Motor neuron (in vitro differentiated cells): Measurements from ENCODE around the gene RUNX1. TPM values are rescaled to one million over a fixed set of nuclear protein-coding genes. Genes with fewer than 3 reads are reported as not detected.
A peak's percentile ranks its signal among the peaks of the same experiment; 100 is the strongest.

Experiments
- ATAC-seq, 8 experiments: fragments of 200-7000 bp; cut with Tn5 transposase; replicated peaks in 6 of 8; 2 replicates each; pipeline ENCODE4 v1.8.0; 2021; ENCODE audit warnings: mild to moderate bottlenecking in 8 of 8, moderate library complexity in 8 of 8
- H3K27ac ChIP-seq, 2 donors: fragments of 250-450 bp; sonication (Bioruptor Pico); 2 replicates each; pipeline ENCODE4 v1.9.0; 2021; ENCODE audit warnings: antibody characterized with exemption in 2 of 2, mild to moderate bottlenecking in 2 of 2, moderate library complexity in 1 of 2
- H3K4me1 ChIP-seq, 2 donors: fragments of 250-450 bp; sonication (Bioruptor Pico); replicated peaks in 1 of 2; 2 replicates each; pipeline ENCODE4 v1.6.1; 2021; ENCODE audit warnings: antibody characterized with exemption in 2 of 2, mild to moderate bottlenecking in 2 of 2, moderate library complexity in 1 of 2
- H3K4me3 ChIP-seq, 5 donors: fragments of 250-450 bp; sonication (Bioruptor Pico); 2 replicates each; pipeline ENCODE4 v1.9.0; 2021; ENCODE audit warnings: antibody characterized with exemption in 5 of 5, mild to moderate bottlenecking in 5 of 5, moderate library complexity in 4 of 5
- WGBS, 10 experiments: fragments of 450-650 bp; shearing (Covaris generic); methylation state at CpG; one replicate each; pipeline ENCODE4 v1.0.0; 2022; 5-methylcytosine and 5-hydroxymethylcytosine counted together
- in situ Hi-C, 9 experiments: fragments of 400-800 bp; cut with MboI; loops; one replicate each; pipeline ENCODE4 v1.15.0; 2021; ENCODE audit warnings: low sequenced_read_pairs in 9 of 9, low pct_unique_long_range_greater_than_20kb in 2 of 9; ENCODE audit not compliant: unreplicated experiment in 9 of 9
- total RNA-seq, 8 experiments: library from RNA; unstranded; fragments of 300-600 nt; gene quantifications; 2 replicates each; pipeline versions ENCODE4 v1.2.3 to v1.2.4, GENCODE V29; 2022

RUNX1 gene
- total RNA-seq, 8 experiments from 2014 or later: 0.05 to 49.0 (median 3.6) TPM

- no peak overlapping the region for H3K4me3 ChIP-seq
- no peak overlapping the region for H3K27ac ChIP-seq
- H3K4me1 ChIP-seq: peaks cover 7 to 16% of the 10 kb centered on the region in 2 donors
- peak in 5 of 8 experiments; percentile 58 to 87 (median 79) for ATAC-seq
- in situ Hi-C loops: no loop called here
- WGBS, 10 experiments: 7 to 92% (median 32%) methylated on average over 1 to 8 of the region's 20 CpGs
These were observed 183.5 kb downstream of the RUNX1 start for GRCh38 chr21:34865400-34866241.

- no peak overlapping the region for H3K4me3 ChIP-seq
- 60 to 100% (median 83%) methylated on average over 1 to 6 of the region's 8 CpGs; no CpG with 5 or more reads in 1 of the 10 experiments for whole genome bisulfite sequencing, 10 experiments
- H3K4me1 ChIP-seq: peaks cover 7 to 16% of the 10 kb centered on the region in 2 donors
- no peak overlapping the region for H3K27ac ChIP-seq
- in situ Hi-C loops: no loop called here
- ATAC-seq: peak in 3 of 8 experiments; percentile 24 to 49 (median 32)
These were observed 184.5 kb downstream of the RUNX1 start for GRCh38 chr21:34864370-34865149.

- in situ Hi-C loops: no loop called here
- WGBS, 10 experiments: 80 to 100% (median 100%) methylated on average over 1 to 3 of the region's 3 CpGs; no CpG with 5 or more reads in 1 of the 10 experiments
- H3K4me3 ChIP-seq: no peak overlapping the region
- H3K4me1 ChIP-seq: peaks cover 7 to 16% of the 10 kb centered on the region in 2 donors
- H3K27ac ChIP-seq: no peak overlapping the region
- ATAC-seq: no peak
These were observed 186.2 kb downstream of the RUNX1 start for GRCh38 chr21:34862951-34863350.

GRCh38 chr21:34861258-34861657 lies 187.8 kb downstream of the RUNX1 start:
- in situ Hi-C loops: no loop called here
- no peak for ATAC-seq
- Histone ChIP-seq H3K4me1 (peaks cover under 1 to 11% of the 10 kb centered on the region in 2 donors), H3K4me3 (no peak overlapping the region), H3K27ac (no peak overlapping the region)
- 60 to 100% (median 83%) methylated on average over 1 to 2 of the region's 4 CpGs; no CpG with 5 or more reads in 3 of the 10 experiments for WGBS, 10 experiments

GRCh38 chr21:34859976-34860653 lies 189.0 kb downstream of the RUNX1 start:
- in situ Hi-C loops: no loop called here
- ATAC-seq: no peak

GRCh38 chr21:34858559-34858958 lies 190.5 kb downstream of the RUNX1 start:
- Histone ChIP-seq H3K4me1 (no peaks in the 10 kb centered on the region), H3K27ac (no peak overlapping the region), H3K4me3 (no peak overlapping the region)
- WGBS, 10 experiments: 16 to 100% (median 67%) methylated on average over 1 to 3 of the region's 3 CpGs; no CpG with 5 or more reads in 3 of the 10 experiments
- peak in 3 of 8 experiments; percentile 22 to 72 (median 57) for ATAC-seq
- in situ Hi-C loops: no loop called here

More at GRCh38 chr21:34859976-34860653, 189.0 kb downstream of the RUNX1 start:
- 7 to 88% (median 61%) methylated on average over 1 to 5 of the region's 5 CpGs for WGBS, 10 experiments
- H3K4me1 ChIP-seq: no peaks in the 10 kb centered on the region
- no peak overlapping the region for H3K4me3 ChIP-seq
- H3K27ac ChIP-seq: no peak overlapping the region

GRCh38 chr21:34857874-34858273 lies 191.2 kb downstream of the RUNX1 start:
- Histone ChIP-seq H3K4me3 (no peak overlapping the region), H3K27ac (no peak overlapping the region), H3K4me1 (no peaks in the 10 kb centered on the region)
- whole genome bisulfite sequencing, 10 experiments: 20 to 90% (median 73%) methylated on average over 1 to 4 of the region's 4 CpGs; no CpG with 5 or more reads in 3 of the 10 experiments
- in situ Hi-C loops: no loop called here
- no peak for ATAC-seq

GRCh38 chr21:34857122-34857713 lies 191.9 kb downstream of the RUNX1 start:
- in situ Hi-C loops: no loop called here
- no peak for ATAC-seq
- Histone ChIP-seq H3K4me3 (no peak overlapping the region), H3K4me1 (no peaks in the 10 kb centered on the region), H3K27ac (no peak overlapping the region)
- 40 to 100% (median 68%) methylated on average over 1 to 9 of the region's 9 CpGs for whole genome bisulfite sequencing, 10 experiments

GRCh38 chr21:34852448-34852847 lies 196.7 kb downstream of the RUNX1 start:
- in situ Hi-C loops: no loop called here
- WGBS, 10 experiments: 59 to 83% (median 75%) methylated on average over 1 to 3 of the region's 3 CpGs; no CpG with 5 or more reads in 4 of the 10 experiments
- no peak for ATAC-seq
- Histone ChIP-seq H3K4me1 (no peaks in the 10 kb centered on the region), H3K4me3 (no peak overlapping the region), H3K27ac (no peak overlapping the region)

GRCh38 chr21:34850166-34850690 lies 198.9 kb downstream of the RUNX1 start:
- Histone ChIP-seq H3K4me3 (no peak overlapping the region), H3K4me1 (peaks cover 0 to 3% of the 10 kb centered on the region in 2 donors), H3K27ac (no peak overlapping the region)
- in situ Hi-C loops: no loop called here
- WGBS, 10 experiments: 0 to 100% (median 82%) methylated on average over 1 to 9 of the region's 11 CpGs; no CpG with 5 or more reads in 1 of the 10 experiments
- no peak for ATAC-seq

GRCh38 chr21:34846601-34847112 lies 202.4 kb downstream of the RUNX1 start:
- peak in 4 of 8 experiments; percentile 33 to 89 (median 86) for ATAC-seq
- in situ Hi-C loops: no loop called here
- H3K4me3 ChIP-seq: no peak overlapping the region
- no peak overlapping the region for H3K27ac ChIP-seq
- H3K4me1 ChIP-seq: peaks cover 0 to 3% of the 10 kb centered on the region in 2 donors
- WGBS, 10 experiments: 0 to 83% (median 48%) methylated on average over 1 to 9 of the region's 11 CpGs; no CpG with 5 or more reads in 1 of the 10 experiments
